Stimulated activated CD8-positive, alpha-beta memory T cell treated with anti-CD3 and anti-CD28 coated beads, Interleukin-12 subunit alpha, Interleukin-12 subunit beta, amount 100 ng/mL, for 1 hour (primary cell): ENCODE data around the gene EVC2.
"Not testable (repeated sequence)": the region's sequence is repeated elsewhere in the genome, so short reads cannot be mapped to it uniquely, and the experiment has no call there.

Source experiments
- DNase-seq: peaks from one replicate; pipeline ENCODE4 v3.0.0-alpha.2; 2020; ENCODE audit warnings: low read depth

EVC2 gene

GRCh38 chr4:5746829-5747737 is 38.7 kb upstream of the EVC2 start:
- no peak for DNase-seq

- DNase-seq = no peak
Observed at GRCh38 chr4:5746250-5746649, 37.9 kb upstream of the EVC2 start.

DNA sequence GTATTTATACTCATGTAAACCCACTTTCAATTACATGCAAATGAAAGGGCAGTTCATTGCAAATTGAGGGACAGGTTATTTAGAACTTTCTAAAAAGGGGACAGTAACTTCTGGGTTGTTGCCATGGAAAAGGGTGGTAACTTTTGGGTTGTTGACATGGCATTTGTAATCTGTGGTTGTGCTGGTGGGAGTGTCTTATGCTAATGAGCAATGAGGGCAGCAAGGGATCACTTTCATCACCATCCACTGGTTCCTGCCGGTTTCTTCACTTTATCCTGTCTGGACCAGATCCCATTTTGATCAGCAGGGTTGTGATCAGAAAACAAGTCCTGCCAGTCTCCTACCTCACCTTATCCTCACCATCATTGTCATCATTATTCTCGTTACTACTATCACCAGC is 34.6 kb upstream of the EVC2 start:
- no peak for DNase-seq

GRCh38 chr4:5742388-5742787 is 34.0 kb upstream of the EVC2 start:
- DNase-seq = no peak

GRCh38 chr4:5738061-5738460 is 29.7 kb upstream of the EVC2 start:
- no peak for DNase-seq

GRCh38 chr4:5735463-5735862 is 27.1 kb upstream of the EVC2 start:
- no peak for DNase-seq

- DNase-seq = no peak
Observed at GRCh38 chr4:5734853-5735252, 26.5 kb upstream of the EVC2 start.

DNA sequence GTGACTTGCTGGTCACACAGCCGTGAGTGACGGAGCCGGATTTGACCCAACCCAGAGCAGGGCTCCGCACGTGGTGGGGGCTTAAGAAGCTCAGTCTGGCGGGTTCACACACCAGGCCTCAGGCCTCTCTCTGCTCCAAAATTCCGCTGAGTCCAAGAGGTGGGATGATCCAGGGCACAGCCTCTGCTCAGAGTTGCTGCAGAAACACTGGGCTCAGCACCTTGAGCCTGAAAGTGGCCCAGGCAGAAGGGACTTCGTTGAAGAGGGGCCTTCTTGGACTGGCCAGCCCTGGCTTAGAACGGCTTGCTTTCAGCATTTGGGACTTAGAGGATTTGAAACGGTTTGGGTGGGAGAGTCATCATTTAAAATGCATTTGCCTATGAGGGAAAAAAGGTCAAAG is 23.8 kb upstream of the EVC2 start:
- DNase-seq = no peak

DNA sequence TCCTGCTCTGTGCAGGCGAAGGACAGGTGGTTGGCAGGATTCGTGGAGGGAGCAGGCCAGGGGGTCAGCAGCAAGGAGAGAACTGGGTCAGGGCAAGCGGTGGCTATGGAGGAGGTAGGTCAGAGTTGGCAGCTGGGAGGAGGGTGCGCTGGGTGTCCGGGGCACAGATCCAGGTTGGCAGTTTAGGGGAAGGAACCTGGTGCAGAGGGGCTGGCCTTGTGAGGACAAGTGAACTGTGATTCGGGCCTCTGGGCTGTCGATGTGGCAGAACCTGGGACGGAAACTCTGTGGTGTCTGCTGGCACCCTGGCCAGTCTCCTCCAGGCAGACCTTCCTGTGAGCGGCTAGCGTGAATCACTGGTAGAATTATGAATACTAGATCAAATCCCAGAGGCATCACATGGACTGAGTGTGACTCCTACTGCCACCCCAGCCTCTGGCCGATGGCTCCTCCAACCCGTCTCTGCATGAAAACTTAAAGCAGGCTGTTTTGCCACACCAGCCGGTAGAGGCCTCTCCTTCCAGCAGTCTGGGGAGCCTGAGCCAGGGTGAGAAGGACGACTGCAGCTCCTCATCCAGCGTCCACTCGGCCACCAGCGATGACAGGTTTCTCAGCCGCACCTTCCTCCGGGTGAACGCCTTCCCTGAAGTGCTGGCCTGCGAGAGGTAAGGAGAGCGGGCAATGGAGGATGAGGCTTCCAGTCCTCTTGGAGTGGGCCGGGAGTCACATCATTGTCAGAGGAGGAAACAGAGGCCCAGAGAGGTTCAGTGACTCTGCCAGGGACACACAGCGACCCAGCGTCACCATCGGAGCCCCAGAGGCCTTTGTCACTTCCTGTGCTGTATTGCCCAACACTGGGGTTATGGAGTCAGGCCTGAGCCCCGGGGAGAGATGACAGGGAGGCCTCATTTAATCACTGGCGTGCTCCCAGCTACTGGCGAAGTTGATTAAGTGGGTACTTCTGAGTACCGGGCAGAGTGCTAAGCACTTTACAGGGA is 22.9 kb upstream of the EVC2 start:
- no peak for DNase-seq

DNA sequence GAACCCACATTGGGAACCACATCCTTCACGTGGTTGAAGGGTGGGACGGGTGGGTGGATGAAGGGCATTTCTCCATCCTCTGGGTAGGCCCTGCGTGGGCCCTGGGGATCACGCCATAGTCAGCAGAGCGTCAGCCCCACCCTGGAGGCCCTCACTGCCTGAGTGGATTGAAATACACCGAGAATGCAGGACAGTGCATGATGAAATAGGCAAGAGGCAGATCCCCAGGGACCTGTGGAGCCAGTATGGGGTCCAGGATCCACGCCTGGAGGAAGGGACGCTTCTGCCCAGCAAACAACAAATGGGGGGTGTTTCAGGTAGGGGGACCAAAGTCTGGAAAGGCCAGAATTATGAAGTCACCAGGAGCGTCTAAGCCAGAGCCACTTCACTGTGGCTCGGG is 22.1 kb upstream of the EVC2 start:
- no peak for DNase-seq

- not testable (repeated sequence) for DNase-seq
Observed at GRCh38 chr4:5728412-5728811, 20.1 kb upstream of the EVC2 start.

DNA sequence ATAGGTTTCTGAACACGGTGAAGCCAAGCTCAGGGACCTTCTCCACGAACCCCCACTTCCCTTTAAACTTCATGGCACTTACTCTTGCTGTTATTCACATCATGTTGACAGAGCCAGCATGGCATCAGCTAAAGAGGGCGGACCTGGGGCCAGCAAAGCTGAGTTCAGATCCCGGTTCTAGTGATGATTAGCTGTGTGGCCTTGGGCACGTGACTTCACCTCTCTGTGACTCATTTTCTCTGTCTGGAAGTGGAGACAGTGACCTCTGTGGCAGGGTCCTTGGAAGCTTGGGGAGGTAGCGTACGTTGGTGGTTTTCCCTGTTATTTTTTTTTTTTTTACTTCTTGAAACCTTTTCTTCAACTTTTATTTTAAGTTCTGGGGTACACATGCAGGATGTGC is 16.0 kb upstream of the EVC2 start:
- DNase-seq = no peak

- DNase-seq = no peak
Observed at GRCh38 chr4:5722328-5722727, 14.0 kb upstream of the EVC2 start.

DNA sequence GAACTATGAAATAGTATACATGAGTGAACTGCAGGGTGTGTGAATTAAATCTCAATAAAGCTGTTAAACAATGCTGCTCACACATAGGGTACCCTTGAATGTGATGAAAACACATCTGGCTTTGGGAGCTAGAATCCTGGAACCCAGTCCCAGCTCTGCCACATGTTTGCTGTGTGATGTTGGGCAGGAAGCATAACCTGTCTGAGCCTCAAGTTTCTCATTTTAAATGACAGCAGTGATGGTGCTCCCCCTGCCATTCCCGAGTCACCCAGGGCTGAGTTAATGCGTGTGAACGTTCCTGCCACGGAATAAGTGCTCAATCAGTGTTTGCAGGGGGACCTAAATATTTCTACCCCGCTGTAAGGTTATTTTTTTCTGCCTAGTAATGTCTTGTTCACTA is 13.6 kb upstream of the EVC2 start:
- no peak for DNase-seq

DNA sequence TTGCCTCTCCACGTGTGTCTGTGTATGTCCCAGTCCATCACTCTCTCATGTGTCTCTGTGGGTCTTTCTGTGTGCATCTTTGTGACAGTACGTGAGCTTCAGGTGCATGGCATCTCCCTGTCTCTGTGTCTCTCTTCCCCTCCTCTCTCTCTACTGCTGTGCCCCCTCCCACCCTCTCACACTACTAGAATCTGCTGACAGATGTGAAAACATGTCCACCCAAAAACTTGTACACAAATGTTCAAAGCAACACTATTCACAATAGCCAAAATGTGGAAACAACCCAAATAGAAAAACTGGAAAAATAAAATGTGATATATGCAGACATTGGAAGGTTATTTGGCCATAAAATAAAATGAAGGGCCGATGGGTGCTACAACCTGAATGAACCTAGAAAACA is 12.6 kb upstream of the EVC2 start:
- no peak for DNase-seq

GRCh38 chr4:5720157-5720850 is 11.9 kb upstream of the EVC2 start:
- DNase-seq = no peak

DNA sequence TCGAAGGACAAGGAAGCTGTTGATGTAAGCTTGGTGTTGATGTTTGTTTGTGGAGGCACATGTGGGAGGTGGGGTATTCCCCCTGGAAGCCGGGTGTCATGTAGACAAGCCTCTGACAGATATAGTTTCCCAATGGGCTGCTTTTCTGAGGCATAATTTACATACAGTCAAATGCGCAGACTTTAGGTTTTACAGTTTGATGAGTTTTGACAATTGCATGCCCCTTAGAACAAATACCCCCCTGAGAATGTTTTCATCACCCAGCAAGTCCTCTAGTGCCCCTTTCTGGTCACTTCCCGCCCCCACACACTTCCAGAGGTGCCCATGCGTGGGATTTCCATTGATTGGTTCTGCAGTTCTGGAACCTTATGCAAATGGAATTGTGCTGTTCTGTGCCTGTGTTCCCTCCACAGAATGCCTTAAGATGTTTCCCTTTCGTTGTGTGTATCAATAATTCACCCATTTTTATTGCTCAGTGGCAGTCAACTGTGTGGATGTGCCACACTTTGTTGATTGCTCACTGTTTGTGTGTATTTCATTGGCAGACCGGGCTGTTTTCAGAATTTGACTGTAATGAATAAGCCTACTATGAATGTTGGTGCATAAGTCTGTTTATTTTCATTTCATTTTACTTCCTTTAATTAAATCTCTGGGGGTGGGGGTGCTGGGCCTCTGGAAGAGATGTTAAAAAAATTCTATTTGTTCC is 11.1 kb upstream of the EVC2 start:
- no peak for DNase-seq

GRCh38 chr4:5718411-5718810 is 10.1 kb upstream of the EVC2 start:
- no peak for DNase-seq

DNA sequence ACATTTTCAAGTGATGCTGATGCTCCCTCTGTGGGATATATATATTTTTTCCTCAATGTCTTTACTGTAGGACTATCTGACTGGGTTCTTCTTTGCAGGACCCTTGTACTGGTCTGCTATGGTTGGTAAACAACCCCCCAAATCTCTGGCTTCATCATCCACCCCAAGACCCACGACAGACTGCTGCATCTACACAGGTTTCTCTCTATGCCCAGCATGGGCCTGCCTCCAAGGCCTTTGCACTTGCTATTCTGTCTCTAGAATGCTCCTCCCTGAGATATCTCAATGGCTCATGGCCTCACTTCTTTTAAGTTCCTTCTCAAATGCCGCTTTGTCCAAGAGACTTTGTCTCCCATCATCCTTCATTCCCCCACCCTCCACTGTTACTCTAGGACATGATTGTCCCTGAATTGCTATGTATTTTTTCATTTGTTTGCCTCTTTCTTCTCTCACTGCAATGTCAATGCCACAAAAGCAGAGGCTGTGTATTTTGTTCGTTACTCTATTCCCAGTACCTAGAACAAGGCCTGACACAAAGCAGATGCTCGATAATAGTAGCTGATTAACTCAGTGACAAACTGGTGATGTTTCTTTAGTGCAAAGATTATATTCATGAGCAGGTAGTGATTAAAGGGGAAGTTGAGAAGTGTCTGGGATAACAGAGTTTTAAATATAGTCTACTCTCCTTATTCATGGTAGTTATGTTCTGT is 9.2 kb upstream of the EVC2 start:
- DNase-seq = no peak

DNA sequence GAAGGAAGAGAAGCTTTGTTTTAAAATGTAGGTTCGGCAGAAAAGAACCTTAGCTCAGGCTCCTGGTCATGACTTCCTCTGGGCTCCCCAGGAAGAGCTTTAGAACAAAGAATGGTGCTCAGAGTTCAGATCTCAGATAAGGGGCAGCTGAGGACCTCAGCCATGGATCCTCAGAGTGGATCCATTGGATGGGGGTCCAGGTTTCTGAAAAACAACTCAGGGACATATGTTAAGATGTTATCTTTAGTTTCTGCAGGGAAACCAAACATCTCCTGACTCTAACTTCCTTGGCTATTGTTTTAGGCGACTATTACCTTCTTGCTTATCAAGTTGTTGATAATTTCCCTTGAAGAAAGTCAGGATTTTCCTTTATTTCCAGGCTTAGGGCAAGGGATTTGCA is 8.0 kb upstream of the EVC2 start:
- DNase-seq = no peak

DNA sequence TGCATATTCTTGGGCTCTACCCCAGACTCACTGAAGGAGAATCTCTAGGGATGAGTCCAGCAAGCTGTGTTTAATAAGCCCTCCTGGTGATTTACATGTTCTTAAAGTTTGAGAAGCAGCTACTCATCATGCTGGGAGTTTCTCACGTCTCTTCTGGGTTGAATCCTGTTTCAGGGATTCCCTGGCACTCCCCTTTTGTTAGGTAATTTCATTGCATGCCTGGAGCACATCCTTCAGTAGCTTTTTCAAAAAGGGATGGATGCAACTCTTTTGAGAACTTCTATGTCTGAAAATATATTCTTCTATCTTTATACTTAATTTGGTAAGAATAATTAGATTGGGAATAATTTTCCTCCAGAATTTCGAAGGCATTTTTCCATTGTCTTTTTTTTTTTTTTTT is 7.0 kb upstream of the EVC2 start:
- no peak for DNase-seq
